Uterus (tissue), 2 donors: Measurements from ENCODE around the gene CRYGB.

Experiments used
- POLR2A ChIP-seq, 2 donors: fragments of 450-650 bp; IDR thresholded peaks; one replicate each; pipeline ENCODE4 v1.6.1; 2016; ENCODE audit warnings: antibody characterized with exemption in 2 of 2, mild to moderate bottlenecking in 1 of 2, moderate library complexity in 1 of 2
- TF ChIP-seq, protein P1 (sequence below), 4 experiments: fragments of 200-600 bp in 2 of 4; fragments of 450-650 bp in 2 of 4; sonication (generic) in 2 of 4; IDR thresholded peaks; one replicate each; pipeline ENCODE4 v1.5.1; 2016 to 2019; ENCODE audit warnings: antibody characterized with exemption in 4 of 4, mild to moderate bottlenecking in 2 of 4, moderate library complexity in 1 of 4

- TF ChIP-seq, protein P1, sequence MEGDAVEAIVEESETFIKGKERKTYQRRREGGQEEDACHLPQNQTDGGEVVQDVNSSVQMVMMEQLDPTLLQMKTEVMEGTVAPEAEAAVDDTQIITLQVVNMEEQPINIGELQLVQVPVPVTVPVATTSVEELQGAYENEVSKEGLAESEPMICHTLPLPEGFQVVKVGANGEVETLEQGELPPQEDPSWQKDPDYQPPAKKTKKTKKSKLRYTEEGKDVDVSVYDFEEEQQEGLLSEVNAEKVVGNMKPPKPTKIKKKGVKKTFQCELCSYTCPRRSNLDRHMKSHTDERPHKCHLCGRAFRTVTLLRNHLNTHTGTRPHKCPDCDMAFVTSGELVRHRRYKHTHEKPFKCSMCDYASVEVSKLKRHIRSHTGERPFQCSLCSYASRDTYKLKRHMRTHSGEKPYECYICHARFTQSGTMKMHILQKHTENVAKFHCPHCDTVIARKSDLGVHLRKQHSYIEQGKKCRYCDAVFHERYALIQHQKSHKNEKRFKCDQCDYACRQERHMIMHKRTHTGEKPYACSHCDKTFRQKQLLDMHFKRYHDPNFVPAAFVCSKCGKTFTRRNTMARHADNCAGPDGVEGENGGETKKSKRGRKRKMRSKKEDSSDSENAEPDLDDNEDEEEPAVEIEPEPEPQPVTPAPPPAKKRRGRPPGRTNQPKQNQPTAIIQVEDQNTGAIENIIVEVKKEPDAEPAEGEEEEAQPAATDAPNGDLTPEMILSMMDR (IDR thresholded peaks at IDR 0.05), result no peak
- TF ChIP-seq POLR2A (IDR thresholded peaks at IDR 0.05), result no peak
Measured at GRCh38 chr2:208175840-208176153, 29.8 kb upstream of the CRYGB start.
